PC-9 (cell line): ENCODE results near the gene OCSTAMP. TPM values are rescaled to one million over a fixed set of nuclear protein-coding genes. Genes with fewer than 3 reads are reported as not detected.

Source experiments
- BruUV-seq: library from RNA; stranded (reverse); fragments of 400-500 nt; replicated peaks from 2 replicates; lab custom pipeline; 2021; lab: Mats Ljungman, UMichigan
- CTCF ChIA-PET: fragments of 300-600 bp; sonication (Branson Sonifier 250); formaldehyde crosslinking; loops from one replicate; lab custom pipeline; 2022; ENCODE audit warnings: antibody characterized with exemption; lab: Charles Lee
- POLR2A ChIA-PET: fragments of 300-600 bp; sonication (Branson Sonifier 250); formaldehyde crosslinking; loops from one replicate; lab custom pipeline; 2022; ENCODE audit warnings: antibody characterized with exemption; ENCODE audit not compliant: unreplicated experiment; lab: Charles Lee
- DNase-seq, 2 experiments: peaks; one replicate each; pipeline versions ENCODE4 v3.0.0 to v3.0.0-alpha.2; 2015 to 2022; ENCODE audit warnings: mixed read lengths in 1 of 2
- H2AFZ ChIP-seq: fragments of 200-600 bp; sonication (generic); 2 replicates; pipeline ENCODE4 v1.8.1; 2017; ENCODE audit warnings: antibody characterized with exemption
- H3F3A ChIP-seq: fragments of 200-600 bp; sonication (generic); 2 replicates; pipeline ENCODE4 v1.8.1; 2017; ENCODE audit warnings: antibody characterized with exemption, mild to moderate bottlenecking, low read depth; ENCODE audit not compliant: insufficient read depth
- H3K27ac ChIP-seq: fragments of 200-600 bp; sonication (generic); 2 replicates; pipeline ENCODE4 v1.6.1; 2016; ENCODE audit warnings: mixed run types
- H3K27me3 ChIP-seq: fragments of 200-600 bp; sonication (generic); 2 replicates; pipeline ENCODE4 v1.6.1; 2016; ENCODE audit warnings: low read depth, mixed run types; ENCODE audit not compliant: insufficient read depth
- H3K36me3 ChIP-seq: fragments of 200-600 bp; sonication (generic); 2 replicates; pipeline ENCODE4 v1.6.1; 2016; ENCODE audit warnings: low read depth, mixed run types
- H3K4me1 ChIP-seq: fragments of 200-600 bp; sonication (generic); replicated peaks from 2 replicates; pipeline ENCODE4 v1.6.1; 2016; ENCODE audit warnings: mixed run types; ENCODE audit not compliant: insufficient read depth
- H3K4me2 ChIP-seq: fragments of 200-600 bp; sonication (generic); 2 replicates; pipeline ENCODE4 v1.6.1; 2017; ENCODE audit warnings: mixed run types
- H3K4me3 ChIP-seq: fragments of 200-600 bp; sonication (generic); 2 replicates; pipeline ENCODE4 v1.6.1; 2016; ENCODE audit warnings: mixed run types
- H3K79me2 ChIP-seq: fragments of 200-600 bp; sonication (generic); 2 replicates; pipeline ENCODE4 v1.6.1; 2017; ENCODE audit warnings: low read depth, mixed run types
- H3K9me2 ChIP-seq: fragments of 200-600 bp; sonication (generic); 2 replicates; pipeline ENCODE4 v1.8.1; 2017; ENCODE audit warnings: mild to moderate bottlenecking; ENCODE audit not compliant: insufficient read depth
- H3K9me3 ChIP-seq: fragments of 200-600 bp; sonication (generic); 2 replicates; pipeline ENCODE4 v1.8.1; 2016; ENCODE audit warnings: low read depth; ENCODE audit not compliant: insufficient read depth
- H4K20me1 ChIP-seq: fragments of 200-600 bp; sonication (generic); 2 replicates; pipeline ENCODE4 v1.8.1; 2017; ENCODE audit not compliant: insufficient read depth
- CTCF ChIP-seq: fragments of 200-600 bp; sonication (generic); conservative IDR thresholded peaks from 2 replicates; pipeline ENCODE4 v1.6.1; 2017; ENCODE audit warnings: mixed run types, antibody characterized with exemption, mild to moderate bottlenecking, moderate library complexity
- EZH2 ChIP-seq: fragments of 200-600 bp; sonication (generic); IDR thresholded peaks from 2 replicates; pipeline ENCODE4 v1.8.0; 2017; ENCODE audit warnings: antibody characterized with exemption, low read depth
- intact Hi-C: fragments of 100-400 bp; cut with micrococcal nuclease; formaldehyde crosslinking; loops from one replicate; pipeline ENCODE4 v1.10.0; 2022; ENCODE audit not compliant: unreplicated experiment
- total RNA-seq: library from RNA; stranded (reverse); gene quantifications from 2 replicates; pipeline ENCODE4 v1.2.3, GENCODE V29; 2021

OCSTAMP gene
- total RNA-seq, 1 experiment from 2014 or later = not detected

- Histone ChIP-seq H3K36me3 (no peaks in the 10 kb centered on the region), H3K4me2 (no peak overlapping the region), H3K79me2 (no peaks in the 10 kb centered on the region), H3K9me3 (no peaks in the 10 kb centered on the region), H3F3A (no peaks in the 10 kb centered on the region), H3K9me2 (no peaks in the 10 kb centered on the region), H2AFZ (no peak overlapping the region), H3K27me3 (peaks cover 27% of the 10 kb centered on the region), H4K20me1 (no peaks in the 10 kb centered on the region), H3K27ac (no peak overlapping the region), H3K4me3 (no peak overlapping the region), H3K4me1 (no peaks in the 10 kb centered on the region)
- ChIA-PET POLR2A (no interaction called here), CTCF (no interaction called here)
- intact Hi-C loops = no loop called here
- TF ChIP-seq CTCF = no peak
- DNase-seq = no peak
- no TSS peak for BruUV-seq
Measured at GRCh38 chr20:46552460-46553420, 2.3 kb upstream of the OCSTAMP start.

GRCh38 chr20:46551522-46552381 lies 1.3 kb upstream of the OCSTAMP start:
- Histone ChIP-seq H3K4me1 (no peaks in the 10 kb centered on the region), H3K9me3 (no peaks in the 10 kb centered on the region), H3K4me2 (no peak overlapping the region), H2AFZ (no peak overlapping the region), H3K27me3 (peaks cover 36% of the 10 kb centered on the region), H3K4me3 (no peak overlapping the region), H3K27ac (no peak overlapping the region), H3K9me2 (no peaks in the 10 kb centered on the region), H3K36me3 (no peaks in the 10 kb centered on the region), H3F3A (no peaks in the 10 kb centered on the region), H4K20me1 (no peaks in the 10 kb centered on the region), H3K79me2 (no peaks in the 10 kb centered on the region)
- TF ChIP-seq EZH2 (no peak), CTCF (no peak)
- no peak for DNase-seq
- ChIA-PET POLR2A (interaction anchor here (0.6 kb wide), 1 partner anchor 349 kb away, joined by 7 read pairs; no protein-coding TSS in a partner anchor), CTCF (no interaction called here)
- BruUV-seq = no TSS peak
- intact Hi-C loops = no loop called here

GRCh38 chr20:46549188-46549972 lies 1.1 kb downstream of the OCSTAMP start:
- Histone ChIP-seq H3K4me1 (no peaks in the 10 kb centered on the region), H3K36me3 (no peaks in the 10 kb centered on the region), H3K79me2 (no peaks in the 10 kb centered on the region), H3K27ac (no peak overlapping the region), H2AFZ (no peak overlapping the region), H3K4me3 (no peak overlapping the region), H3K9me3 (no peaks in the 10 kb centered on the region), H3K9me2 (no peaks in the 10 kb centered on the region), H3K27me3 (peaks cover 57% of the 10 kb centered on the region), H3F3A (no peaks in the 10 kb centered on the region), H4K20me1 (no peaks in the 10 kb centered on the region), H3K4me2 (no peak overlapping the region)
- ChIA-PET CTCF (interaction anchor here (0.6 kb wide), 1 partner anchor 473 kb away, joined by 3 read pairs; no protein-coding TSS in a partner anchor), POLR2A (interaction anchor here (0.6 kb wide), 1 partner anchor 72 kb away, joined by 3 read pairs; no protein-coding TSS in a partner anchor)
- intact Hi-C loops = no loop called here
- BruUV-seq = no TSS peak
- TF ChIP-seq CTCF (no peak), EZH2 (no peak)
- DNase-seq = no peak
